ENCODE results near the gene ZSCAN10.

DNA sequence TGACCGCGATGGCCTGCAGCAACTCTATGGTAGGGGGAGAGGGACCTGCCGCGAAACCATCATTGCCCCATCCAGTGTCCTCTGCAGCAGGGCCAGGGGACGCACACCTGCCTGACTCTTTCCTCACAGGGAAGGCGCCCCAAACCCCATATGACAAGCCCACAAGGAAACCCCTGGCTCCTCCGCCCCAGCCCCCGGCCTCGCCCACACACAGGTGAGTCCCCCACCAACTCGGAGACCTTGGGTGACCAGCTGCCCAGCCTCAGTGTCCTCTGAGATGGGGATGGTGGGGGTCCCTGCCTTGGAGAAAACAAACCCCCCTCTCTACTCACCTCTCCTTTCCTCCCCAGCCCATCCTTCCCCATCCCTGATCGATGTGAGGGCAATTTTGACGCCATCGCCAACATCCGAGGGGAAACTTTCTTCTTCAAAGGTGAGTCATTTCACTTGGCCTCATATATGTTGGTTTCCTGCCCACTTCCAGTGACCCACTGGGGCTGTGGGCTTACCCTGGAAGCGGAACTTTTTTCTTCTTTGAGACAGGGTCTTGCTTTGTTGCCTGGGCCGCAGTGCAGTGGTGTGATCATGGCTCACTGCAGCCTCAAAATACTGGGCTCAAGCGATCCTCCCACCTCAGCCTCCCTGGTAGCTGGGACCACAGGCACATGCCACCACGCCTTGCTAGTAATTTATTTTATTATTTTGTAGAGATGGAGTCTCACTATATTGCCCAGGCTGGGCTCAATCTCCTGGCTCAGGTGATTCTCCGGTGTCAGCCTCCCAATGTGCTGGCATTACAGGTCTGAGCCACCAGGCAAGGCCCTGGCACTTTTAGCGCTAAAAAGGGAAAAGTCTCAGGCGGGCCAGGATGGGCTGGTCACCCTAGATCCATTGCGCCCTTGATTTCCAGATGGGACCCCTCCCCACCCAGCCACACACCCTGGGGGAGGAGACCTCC, 41.6 kb downstream of the ZSCAN10 start:
- TF ChIP-seq POLR2AphosphoS5 (IDR thresholded peaks at IDR 0.05) (no peak), EP300 (IDR thresholded peaks at IDR 0.05; ENCODE audit: low read depth) (no peak)
- TF ChIP-seq, protein P1, sequence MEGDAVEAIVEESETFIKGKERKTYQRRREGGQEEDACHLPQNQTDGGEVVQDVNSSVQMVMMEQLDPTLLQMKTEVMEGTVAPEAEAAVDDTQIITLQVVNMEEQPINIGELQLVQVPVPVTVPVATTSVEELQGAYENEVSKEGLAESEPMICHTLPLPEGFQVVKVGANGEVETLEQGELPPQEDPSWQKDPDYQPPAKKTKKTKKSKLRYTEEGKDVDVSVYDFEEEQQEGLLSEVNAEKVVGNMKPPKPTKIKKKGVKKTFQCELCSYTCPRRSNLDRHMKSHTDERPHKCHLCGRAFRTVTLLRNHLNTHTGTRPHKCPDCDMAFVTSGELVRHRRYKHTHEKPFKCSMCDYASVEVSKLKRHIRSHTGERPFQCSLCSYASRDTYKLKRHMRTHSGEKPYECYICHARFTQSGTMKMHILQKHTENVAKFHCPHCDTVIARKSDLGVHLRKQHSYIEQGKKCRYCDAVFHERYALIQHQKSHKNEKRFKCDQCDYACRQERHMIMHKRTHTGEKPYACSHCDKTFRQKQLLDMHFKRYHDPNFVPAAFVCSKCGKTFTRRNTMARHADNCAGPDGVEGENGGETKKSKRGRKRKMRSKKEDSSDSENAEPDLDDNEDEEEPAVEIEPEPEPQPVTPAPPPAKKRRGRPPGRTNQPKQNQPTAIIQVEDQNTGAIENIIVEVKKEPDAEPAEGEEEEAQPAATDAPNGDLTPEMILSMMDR (IDR thresholded peaks at IDR 0.05) = no peak
